Activated CD4-positive, alpha-beta T cell treated with anti-CD3 and anti-CD28 coated beads, Interleukin-2, amount 50 U/mL, for 48 hours (primary cell): ENCODE measurements around the gene LAMA5.
"Not testable (repeated sequence)": the region's sequence is repeated elsewhere in the genome, so short reads cannot be mapped to it uniquely, and the experiment has no call there.

Experiments
- DNase-seq, 2 experiments: peaks; one replicate each; pipeline ENCODE4 v3.0.0-alpha.2; 2020

The LAMA5 gene

DNA sequence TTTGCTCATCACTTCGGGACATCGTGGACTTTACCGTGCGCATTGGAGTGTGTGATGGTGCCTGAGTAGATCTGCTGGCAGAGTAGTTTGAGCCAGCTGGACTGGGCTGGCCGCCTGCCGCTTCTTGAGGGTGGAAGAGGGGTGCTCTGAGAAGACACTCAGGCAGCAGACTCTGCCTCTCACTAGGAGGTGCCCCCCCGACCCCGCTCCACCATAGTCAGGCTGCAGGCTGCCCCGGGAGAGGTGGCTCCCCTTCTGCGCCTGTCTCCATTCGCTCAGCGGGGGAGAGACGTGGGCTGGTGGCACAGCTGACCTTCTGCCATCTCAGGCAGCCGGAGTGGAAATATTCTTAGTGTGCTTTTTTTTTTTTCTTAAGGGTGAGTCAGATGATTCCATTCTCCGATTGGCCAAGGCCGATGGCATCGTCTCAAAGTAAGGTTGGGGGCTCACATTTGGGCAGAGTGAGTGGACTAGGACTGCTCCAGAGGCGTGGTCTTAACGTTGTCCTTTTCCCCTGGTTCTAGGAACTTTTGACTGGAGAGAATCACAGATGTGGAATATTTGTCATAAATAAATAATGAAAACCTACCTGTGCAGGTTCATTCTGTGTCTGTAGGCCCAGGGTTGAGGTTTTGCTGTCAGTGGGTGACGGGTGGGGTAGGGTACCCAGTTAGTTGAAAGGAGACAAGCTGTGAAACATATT, 21.0 kb upstream of the LAMA5 start:
- no peak for DNase-seq

DNA sequence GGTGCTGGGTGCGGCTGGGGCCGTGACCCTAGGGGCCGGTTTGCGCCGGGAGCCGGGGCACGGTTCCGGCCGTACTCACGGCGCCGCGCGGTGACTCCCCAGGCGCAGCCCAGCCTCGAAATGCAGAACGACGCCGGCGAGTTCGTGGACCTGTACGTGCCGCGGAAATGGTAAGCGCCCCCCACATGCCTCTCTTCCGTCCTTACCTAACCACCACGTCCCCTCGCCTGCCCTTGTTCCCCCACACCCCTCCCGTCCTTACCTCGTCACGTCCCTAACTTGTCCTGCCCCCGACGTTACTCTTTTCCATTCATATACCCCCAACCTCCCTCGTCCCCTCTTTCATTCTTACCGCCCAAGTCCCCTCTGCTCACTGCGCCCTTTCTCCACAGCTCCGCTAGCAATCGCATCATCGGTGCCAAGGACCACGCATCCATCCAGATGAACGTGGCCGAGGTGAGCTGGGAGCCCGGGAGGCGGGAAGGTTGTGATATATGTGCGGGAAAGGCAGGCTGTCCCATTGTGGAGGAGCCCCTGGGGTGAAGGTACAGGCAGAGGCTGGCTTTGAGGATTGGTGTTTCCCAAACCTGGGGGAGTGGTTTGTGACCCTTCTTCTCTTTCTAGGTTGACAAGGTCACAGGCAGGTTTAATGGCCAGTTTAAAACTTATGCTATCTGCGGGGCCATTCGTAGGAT, 20.3 kb upstream of the LAMA5 start:
- DNase-seq = no peak

DNA sequence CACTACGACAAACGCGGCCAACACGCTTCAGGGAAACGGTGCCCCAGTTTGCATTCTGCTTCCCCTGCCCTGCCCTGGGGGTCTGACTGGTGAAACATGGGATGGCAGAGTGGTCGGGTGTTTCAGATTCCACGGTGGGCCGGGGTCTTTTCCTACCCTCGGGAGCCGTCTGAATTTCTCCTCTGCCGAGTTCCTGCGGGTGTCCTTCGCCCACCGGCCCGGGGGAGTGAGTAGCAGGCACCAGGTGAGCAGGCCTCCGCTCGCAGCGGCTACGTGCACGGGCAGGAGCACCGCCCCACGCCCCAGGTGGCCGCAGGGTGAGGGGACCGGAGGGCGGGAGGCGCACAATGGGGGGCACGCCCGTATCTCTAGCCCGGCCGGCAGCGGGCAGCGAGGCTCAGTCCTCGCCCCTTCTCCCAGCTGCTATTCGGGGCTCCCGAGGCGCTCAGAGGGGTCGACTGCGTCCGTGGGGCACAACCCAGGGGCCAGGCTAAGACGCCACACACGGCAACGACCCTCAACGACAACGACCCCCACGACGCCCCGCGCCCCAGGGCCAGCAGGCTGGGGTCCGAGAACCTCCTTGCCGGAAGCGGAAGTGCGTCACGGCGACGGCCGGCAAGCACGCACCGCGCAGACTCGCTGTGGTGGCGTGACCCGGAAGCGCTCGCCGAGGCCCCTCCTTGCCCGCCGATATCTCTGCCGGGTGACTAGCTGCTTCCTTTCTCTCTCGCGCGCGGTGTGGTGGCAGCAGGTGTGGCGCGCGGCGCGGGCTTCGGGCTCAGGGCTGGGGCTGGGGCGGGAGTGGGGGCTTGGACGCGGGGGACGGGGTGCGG, 19.5 kb upstream of the LAMA5 start, which contains the start of gene RPS21:
TSS of gene RPS21 (plus strand) at position 721 of the 836 bp plus-strand sequence. CDS start 236 bp downstream, outside the sequence.
- peak; percentile 92 to 93 for DNase-seq

DNA sequence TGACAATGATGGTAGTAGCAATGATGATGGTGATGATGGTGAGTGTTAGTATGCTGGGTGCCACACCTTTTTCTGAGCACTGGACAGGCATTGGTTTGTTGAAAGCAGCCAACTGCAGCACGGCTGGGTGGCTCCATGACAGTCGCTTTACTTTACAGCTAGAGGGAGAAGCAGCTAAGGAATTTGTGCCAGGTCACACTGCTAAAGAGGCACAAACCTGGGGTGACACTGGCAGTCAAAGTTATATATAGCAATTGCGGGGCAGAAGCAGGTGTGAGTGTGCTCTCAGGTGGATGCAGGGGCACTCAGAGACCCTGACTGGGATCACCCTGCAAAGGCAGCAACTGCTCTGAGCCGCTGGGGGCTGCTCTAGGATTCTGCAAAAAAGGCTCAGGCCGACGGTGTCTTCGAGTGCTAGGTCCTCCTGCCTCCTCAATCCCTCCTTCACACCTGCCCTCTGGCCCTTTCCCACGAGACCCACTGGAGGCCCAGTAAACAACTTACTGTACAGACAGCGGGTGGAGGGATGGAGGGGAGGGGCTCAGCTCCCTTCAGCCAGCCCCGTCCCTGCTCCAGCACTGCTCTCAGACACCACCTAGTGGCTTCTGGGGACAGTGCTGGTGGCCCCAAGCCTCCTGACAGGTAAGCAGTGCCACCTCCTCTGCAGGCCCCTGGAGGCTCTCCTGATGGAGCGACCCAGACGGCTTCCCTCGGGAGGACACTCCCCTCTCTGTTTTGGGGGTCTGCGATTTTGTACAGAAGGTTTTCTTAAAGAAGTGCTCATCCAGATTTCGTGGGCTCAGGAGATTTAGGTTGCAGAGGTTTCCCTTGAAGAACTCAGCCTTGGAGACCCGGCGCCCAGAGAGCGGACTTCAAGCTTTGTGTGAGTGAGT, 15.4 kb upstream of the LAMA5 start:
- DNase-seq = peak; percentile 81 to 86

DNA sequence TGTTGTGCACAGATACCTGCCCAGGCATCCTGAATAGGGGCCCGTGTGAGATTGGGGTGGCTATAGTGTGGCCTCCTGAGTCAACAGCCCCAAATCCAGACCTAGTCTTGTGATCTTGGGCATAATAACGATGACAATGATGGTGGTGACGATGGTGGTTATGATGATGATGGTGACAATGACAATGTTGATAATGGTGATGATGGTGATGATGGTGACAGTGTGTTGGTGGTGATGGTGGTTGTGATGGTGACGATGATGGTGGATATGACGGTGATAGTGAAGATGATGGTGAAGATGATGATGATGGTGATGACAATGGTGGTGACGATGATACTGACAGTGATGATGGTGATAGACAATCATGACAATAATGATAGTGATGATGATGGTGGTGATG, 14.7 kb upstream of the LAMA5 start:
- DNase-seq = no peak

DNA sequence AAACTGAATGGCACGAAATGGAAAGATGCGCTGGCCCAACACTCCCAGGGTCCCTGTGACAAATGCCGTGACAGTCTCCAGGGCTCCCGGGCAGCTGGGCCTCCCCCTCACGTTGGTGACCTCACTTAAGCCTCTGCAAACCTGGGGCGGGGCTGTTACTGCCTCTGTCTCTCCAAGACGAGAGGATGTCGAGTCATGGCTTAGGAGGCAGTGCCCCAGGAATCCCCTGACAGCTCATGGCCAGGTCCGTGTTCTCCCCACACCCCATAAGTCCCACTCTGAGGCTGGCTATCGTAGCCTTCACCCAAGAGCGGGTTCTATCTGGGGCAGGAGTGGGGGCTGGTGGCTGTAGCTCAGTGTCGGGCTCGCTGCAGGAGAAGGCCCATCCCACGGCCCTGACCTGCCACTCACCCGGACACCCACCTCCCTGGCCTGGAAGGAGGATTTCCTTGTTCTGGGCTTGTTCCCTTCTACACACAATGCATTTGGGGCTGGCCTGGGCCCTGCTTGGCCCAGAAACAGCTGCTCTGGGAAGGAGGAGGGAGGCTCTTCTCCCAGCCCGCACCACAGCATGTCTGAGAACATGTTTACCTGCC, 14.2 kb upstream of the LAMA5 start:
- no peak for DNase-seq

DNA sequence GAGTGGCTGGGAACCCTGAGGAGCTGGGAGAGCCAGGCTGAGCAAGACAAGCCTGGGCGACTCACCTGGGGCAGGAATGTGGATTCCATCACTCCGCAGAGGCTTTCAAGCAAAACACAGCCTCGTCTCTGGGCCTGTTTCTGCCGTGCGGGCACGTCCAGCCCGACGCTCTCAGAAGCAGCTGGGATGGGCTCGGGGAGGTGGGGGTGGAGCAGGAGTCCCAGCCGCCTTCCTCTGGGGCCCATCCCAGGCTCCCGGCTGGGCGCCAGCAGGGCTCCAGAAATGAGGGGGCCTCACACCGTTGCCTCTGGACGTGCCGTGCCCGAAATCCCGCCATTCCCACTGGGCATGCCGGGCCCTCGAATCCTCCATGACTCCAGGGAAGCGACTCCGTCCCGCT, 11.1 kb upstream of the LAMA5 start:
- no peak for DNase-seq

DNA sequence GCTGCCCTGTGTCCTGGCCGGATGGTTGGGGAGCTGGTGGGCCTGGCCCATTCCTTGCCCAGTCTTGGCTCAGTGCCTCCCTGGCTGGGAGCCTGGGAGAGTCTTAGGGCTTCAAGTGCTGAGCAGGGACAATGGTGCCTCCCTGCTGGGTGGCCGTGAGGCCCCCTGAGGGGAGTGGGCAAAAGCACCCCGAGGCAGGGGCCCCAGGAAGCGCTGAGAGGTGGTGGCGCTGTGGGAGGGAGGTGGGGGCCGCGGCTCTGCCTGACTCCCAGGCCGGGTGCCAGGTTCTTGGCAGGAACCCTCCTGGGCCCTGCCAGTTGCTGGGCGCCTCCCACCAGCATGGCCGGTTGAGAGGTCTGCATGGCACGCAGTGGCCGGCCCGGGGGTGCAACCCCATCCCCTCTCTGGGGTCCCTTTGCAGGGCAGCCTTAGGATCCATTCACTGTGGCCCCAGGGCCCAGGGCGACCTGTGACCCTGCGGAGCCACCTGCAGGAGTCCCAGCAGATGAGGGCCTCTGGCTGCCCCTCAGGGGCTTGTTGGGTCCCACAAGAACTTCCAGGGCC, 10.6 kb upstream of the LAMA5 start:
- DNase-seq = no peak

DNA sequence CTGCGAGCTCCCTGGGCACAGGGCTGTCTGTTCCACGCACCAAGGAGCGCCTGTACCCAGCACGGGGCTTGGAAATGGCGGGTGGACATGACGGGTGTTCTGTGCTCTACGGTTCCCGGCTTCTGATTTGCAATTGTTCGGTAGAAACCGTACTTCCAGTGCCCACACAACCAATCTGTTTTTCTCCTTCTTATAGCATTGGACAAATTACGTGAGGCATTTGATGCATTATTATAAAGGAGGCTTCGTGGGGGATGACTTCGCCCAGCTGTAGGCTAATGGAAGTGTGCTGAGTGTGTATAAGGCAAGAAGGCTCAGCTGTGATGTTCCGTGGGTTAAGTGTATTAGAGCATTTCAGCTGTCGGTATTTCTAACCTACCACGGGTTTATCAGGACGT, 10.0 kb upstream of the LAMA5 start:
- DNase-seq = no peak

DNA sequence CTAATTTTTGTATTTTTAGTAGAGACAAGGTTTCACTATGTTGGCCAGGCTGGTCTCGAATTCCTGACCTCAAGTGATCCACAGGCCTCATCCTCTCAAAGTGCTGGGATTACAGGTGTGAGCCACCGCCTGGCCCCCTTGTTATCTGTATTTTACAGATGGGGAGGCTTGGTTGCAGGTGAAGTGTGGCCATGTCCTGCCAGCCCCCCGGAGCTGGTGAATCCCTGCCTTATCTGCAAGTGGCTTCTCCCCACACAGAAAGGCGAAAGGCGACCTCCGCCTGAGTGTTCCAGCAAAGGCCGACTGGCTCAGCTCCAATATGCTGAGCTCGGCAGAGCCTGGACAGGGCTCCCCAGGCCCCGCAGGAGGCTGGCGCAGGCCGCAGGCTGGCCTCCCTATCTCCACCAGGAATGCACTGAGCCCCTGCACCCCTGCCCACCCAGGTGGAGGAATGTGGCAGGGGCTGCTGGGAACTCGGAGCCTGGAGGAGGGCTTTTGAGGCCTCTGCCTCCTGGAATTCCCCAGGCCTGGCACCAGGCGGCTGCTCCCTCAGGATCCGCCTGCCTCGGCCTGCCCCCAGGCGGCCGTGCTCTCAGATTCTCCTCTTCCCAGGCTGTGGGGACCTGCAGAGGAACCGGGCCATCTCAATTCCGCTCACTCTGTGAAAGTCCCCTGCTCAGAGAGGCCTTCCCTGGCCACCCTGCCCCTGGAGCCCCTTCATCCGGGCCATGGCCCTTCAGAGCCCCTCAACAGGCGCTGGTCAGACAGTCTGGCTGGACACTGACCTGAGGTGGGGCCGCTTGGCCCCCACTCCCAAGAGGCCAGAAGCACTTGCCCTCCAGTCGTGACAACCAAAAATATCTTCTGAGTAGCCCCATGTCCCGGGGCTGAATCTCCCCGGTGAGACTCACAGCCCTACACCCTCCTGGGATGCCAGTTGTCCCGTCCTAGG, 9.3 kb upstream of the LAMA5 start:
- DNase-seq = no peak

DNA sequence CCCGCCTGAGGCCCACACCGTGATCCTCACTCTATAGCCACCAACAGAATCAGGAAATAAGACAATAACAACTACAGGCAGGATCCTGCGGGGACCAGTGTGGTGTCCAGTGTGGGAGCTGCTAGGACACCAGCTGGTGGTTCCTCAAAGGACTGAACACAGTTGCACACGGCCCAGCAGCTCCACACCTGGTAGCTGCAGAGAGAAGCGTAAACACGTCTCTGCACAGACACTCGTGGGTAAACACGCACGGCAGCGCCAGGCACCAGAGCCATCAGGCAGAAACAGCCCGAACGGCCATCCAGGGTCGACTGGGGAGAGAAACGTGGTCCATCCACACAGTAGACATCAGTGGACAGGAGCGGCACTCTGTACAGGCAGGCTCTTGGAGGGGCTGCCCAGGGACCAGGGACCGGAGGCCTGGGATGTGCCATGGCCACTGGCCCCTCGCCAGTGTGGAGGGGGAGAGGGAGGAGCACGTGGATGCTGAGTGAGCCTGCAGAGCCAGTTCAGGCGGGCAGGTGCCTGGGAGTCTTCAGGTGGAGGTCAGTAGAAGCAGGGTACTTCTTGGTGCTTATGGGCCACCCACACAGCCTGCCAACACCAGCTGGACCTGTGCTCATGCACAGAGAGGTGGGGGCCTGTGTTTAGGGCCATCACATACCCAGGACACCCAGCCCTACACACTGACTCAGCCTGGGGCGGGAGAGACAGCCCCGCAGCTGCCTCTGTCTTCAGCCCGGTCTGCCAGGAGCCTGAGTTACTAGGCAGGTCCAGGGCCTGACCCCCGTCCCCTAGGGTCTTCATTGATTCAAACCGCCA, 7.4 kb upstream of the LAMA5 start:
- DNase-seq = no peak

DNA sequence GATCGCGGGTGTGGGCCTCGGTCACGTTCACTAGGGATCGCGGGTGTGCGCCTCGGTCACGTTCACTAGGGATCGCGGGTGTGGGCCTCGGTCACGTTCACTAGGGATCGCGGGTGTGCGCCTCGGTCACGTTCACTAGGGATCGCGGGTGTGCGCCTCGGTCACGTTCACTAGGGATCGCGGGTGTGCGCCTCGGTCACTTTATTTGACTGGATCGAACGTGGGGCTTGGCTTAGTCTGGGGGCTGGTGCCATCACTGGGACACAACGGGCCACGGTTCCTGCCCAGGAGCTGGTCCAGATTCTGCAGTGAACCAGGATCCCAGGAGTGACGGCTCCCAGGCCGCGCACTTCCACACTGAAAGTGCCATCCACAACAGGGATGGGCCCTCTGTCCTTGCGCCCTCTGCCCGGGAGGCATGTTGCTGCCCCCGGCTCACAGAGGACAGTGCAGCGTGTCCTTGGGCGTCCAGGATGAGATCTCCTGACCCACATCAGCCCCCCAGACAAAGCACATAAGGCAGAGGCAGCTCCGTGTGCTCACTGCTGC, 6.6 kb upstream of the LAMA5 start:
- not testable (repeated sequence) for DNase-seq

DNA sequence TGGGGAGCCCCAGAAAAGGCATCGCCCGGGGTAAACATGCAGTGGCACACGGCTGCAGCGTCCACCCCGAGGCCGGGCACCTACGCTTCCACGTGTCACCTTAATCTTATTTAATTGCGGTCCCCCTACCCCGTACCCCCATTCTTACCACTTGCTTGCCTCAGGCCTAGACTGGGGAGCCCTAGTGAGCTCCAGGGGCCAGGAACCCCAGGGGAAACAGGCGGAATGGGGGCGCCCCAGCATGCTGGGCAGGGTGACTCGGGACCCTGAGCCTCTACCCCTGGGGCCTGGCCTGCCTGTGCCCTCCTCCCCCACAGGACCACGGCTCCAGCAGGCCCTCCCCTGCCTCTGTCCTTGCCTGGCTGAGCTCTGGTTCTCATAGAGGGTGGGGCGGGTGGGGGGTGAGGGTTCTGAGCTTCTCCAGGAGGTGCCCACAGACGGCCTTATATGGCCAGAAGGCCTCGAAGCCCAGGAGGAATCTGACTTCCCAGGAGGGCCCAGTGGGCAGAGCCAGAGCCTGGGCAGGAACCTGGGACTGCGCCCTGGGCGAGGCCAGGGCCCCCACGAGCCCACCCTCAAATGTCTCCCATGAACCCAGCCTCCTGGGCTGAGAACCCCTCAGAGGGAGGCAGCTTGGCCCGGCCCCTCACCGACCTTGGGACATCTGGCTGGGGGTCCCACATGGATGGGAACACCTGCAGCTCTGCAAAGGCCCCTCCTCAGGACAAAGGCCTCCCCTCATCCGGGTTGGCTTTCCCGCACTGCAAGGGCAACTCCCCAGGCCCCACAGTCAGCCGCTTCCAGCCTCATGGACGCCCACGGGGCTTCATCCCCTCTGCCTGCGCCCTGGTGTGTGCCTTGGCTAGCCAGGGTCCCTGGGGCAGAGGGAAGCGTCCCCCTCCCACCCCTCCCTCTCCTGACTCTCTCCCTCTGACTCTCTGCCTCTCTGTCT, 5.2 kb upstream of the LAMA5 start:
- DNase-seq = no peak

DNA sequence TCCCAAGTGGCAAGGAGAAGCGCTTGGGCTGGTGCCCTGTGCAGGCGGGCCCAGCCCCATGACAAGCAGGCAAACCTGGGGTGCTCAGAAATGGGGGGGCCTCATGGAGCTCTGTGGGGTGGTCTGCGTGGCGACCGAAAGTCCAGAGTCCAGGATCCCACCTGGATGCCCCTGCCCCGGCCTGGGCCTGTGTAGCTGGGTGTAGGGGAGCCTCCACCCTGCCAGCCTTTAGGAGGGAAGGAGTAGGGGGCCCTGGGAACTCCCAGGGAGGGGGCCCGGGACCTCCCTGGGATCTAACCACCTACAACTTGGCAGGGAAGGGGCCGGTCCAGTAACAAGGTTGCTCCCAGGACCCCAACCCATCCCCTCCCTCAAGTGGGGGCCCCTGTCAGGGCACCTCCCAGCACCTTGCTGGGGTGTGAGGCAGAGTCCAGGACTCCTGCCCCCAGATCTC, 4.5 kb upstream of the LAMA5 start:
- DNase-seq = no peak

DNA sequence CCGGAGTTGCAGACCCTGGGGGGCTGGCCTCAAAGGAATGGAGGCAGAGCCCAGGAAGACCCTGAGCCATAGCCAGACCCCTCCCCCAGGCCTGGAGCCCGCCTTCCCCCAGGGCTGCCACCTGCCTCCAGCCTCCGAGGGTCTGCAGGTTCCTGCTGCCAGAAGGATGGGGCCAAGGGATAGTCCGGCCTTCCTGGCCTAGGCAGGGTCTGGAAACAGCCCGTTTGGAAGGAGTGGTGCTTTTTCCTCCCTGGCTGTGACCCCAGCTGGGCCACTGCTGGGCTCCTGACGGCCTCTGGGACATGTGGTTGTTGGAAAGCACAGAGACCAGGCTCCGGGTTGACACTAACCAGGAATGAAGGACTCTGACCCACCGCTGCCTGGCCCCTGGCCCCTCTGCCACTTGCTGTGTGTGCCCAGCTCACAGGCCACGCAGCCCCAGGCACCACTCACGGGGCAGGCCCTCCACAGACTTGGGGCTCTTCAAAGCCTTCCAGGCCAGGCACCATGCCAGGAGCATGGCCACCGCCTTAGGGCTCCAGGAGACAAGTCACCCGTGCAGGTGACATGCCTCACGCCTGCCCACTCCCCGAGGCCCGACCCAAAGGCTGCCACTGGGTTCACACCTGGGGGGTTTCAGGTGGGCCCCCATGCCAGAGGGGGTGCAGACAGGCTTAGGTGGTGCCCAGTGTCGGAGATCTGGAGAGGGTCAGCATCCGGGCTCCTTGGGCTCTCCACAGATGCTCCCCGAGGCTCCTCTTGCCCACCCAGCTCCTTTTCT, 3.9 kb upstream of the LAMA5 start:
- no peak for DNase-seq

DNA sequence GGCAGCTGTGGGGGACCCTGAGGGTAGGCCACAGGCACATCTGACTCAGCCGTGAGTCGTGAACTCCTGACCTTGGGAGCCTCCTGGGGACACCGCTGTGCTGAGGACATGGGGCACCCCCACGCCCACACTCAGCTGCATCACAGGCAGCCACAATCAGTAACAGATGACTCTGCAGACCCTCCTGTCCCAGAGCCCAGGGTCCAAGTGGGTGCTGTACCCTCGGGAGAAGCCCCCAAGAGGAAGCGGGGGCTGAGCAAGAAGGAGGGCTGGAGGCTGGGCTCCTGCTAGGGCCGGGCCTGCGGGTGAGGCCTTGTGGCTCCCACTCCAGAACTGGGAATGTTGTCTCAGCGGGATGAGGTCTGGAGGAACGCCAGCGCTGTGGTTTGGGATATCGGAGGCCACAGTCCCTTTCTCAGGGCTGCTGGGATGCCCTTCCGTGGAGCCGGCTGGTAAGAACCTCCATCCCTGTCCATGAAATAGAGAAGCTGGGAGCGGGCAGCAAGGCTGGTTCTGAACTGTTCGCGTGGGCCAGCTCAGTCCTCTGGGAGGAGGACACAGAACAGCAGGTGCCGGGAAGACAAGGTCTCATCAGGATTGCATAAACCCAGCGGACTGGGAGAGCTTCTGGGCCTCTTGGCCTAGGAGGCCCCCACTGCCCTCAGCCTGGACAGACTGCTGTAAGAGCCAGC, 3.1 kb upstream of the LAMA5 start:
- DNase-seq = peak in 1 of 2 experiments; percentile 56

DNA sequence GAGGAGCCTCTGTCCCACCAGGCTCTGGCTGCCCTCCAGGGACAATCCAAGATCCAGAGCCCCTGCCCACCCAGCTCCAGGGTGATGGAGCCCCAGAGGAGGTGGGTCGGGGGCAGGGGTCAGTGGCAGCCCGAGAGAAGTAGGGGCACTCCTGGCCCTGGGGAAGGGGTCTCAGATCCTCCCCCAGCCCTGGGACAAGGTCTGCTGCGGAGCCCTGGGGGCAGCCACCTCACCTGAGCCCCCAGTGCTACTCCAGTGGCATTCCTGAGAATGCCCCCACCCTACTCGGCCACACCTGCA, 2.7 kb upstream of the LAMA5 start:
- no peak for DNase-seq
